Natural killer cell (primary cell): ENCODE results near the gene FAM171A1. TPM values are rescaled to one million over a fixed set of nuclear protein-coding genes. Genes with fewer than 3 reads are reported as not detected.

Source experiments
- ATAC-seq, 3 donors: fragments of 150-1000 bp in 2 of 3; fragments of 200-7000 bp in 1 of 3; cut with Tn5 transposase; 1 replicate in 1 of 3; 2 replicates in 2 of 3; pipeline ENCODE4 v1.10.0; 2021; ENCODE audit warnings: mild to moderate bottlenecking in 2 of 3, moderate library complexity in 2 of 3
- DNase-seq, 2 donors: peaks; one replicate each; pipeline versions ENCODE4 v3.0.0 to v3.0.0-alpha.2; 2013 to 2021; ENCODE audit warnings: mixed read lengths in 1 of 2
- H3K27ac ChIP-seq: one replicate; pipeline ENCODE4 v1.5.1; 2013; ENCODE audit warnings: mild to moderate bottlenecking, low read length
- H3K27me3 ChIP-seq: one replicate; pipeline ENCODE4 v1.6.1; 2013; ENCODE audit warnings: low read length; ENCODE audit not compliant: control insufficient read depth, insufficient read depth
- H3K36me3 ChIP-seq: one replicate; pipeline ENCODE4 v1.6.1; 2013; ENCODE audit warnings: low read length; ENCODE audit not compliant: control insufficient read depth, insufficient read depth
- H3K4me1 ChIP-seq: one replicate; pipeline ENCODE4 v1.6.1; 2013; ENCODE audit warnings: low read length; ENCODE audit not compliant: control insufficient read depth, insufficient read depth
- H3K4me3 ChIP-seq: one replicate; pipeline ENCODE4 v1.5.1; 2013; ENCODE audit warnings: low read length
- H3K9me3 ChIP-seq: one replicate; pipeline ENCODE4 v1.6.1; 2013; ENCODE audit warnings: low read length; ENCODE audit not compliant: control insufficient read depth, insufficient read depth
- H3K27ac Mint-ChIP-seq, 2 donors: one replicate each; pipeline ENCODE4 v1.8.0; 2022; ENCODE audit warnings: mild to moderate bottlenecking in 2 of 2, mixed read lengths in 2 of 2, moderate library complexity in 1 of 2
- H3K27me3 Mint-ChIP-seq, 2 donors: one replicate each; pipeline ENCODE4 v1.8.0; 2022; ENCODE audit warnings: low read depth in 2 of 2, mixed read lengths in 2 of 2
- H3K36me3 Mint-ChIP-seq: one replicate; pipeline ENCODE4 v1.8.0; 2022; ENCODE audit warnings: mixed read lengths
- H3K4me1 Mint-ChIP-seq, 2 donors: one replicate each; pipeline ENCODE4 v1.8.0; 2022; ENCODE audit warnings: mixed read lengths in 2 of 2
- H3K4me3 Mint-ChIP-seq: one replicate; pipeline ENCODE4 v1.8.0; 2022; ENCODE audit warnings: mild to moderate bottlenecking, moderate library complexity, mixed read lengths
- H3K9me3 Mint-ChIP-seq, 2 donors: one replicate each; pipeline ENCODE4 v1.8.0; 2022; ENCODE audit warnings: mixed read lengths in 2 of 2
- CTCF ChIP-seq: fragments of 200-600 bp; IDR thresholded peaks from one replicate; pipeline ENCODE4 v1.8.0; 2022; ENCODE audit warnings: antibody characterized with exemption
- WGBS: methylation state at CpG from one replicate; pipeline ENCODE4 v1.1.7; 2013; ENCODE audit warnings: missing lambda C conversion rate; ENCODE audit not compliant: insufficient coverage; 5-methylcytosine and 5-hydroxymethylcytosine counted together
- intact Hi-C: fragments of 100-400 bp; cut with micrococcal nuclease; formaldehyde crosslinking; loops from one replicate; pipeline ENCODE4 v1.14.2; 2022
- total RNA-seq, 4 donors: library from RNA; stranded (reverse); fragments of 120-200 nt in 1 of 4; gene quantifications; one replicate each; pipeline versions ENCODE4 v1.2.3 to v1.2.4, GENCODE V29; 2013 to 2022

Gene FAM171A1
- total RNA-seq, 3 donors from 2014 or later (not counting 1 experiment from before 2014, with no cell fraction given) = 0.99 to 2.3 (median 1.6) TPM

- WGBS = under 1% methylated on average over 58 of the region's 70 CpGs
- Mint-ChIP-seq H3K4me3 (peak within 1 kb of the TSS; percentile 96), H3K27me3 (no peaks in the 10 kb centered on the region), H3K27ac (peak within 1 kb of the TSS; percentile 90 to 93), H3K4me1 (peaks cover 49 to 53% of the 10 kb centered on the region in 2 donors), H3K9me3 (no peaks in the 10 kb centered on the region), H3K36me3 (no peaks in the 10 kb centered on the region)
- Histone ChIP-seq H3K36me3 (no peaks in the 10 kb centered on the region), H3K4me3 (peak within 1 kb of the TSS; percentile 67), H3K27ac (peak within 1 kb of the TSS; percentile 54), H3K9me3 (no peaks in the 10 kb centered on the region), H3K27me3 (no peaks in the 10 kb centered on the region), H3K4me1 (peaks cover 23% of the 10 kb centered on the region)
- intact Hi-C loops = loop anchor here (2.0 to 5.0 kb wide), 2 partner anchors 71 to 214 kb away; partner anchors contain the start of genes DCLRE1C and RPP38
- DNase-seq = peak in 1 of 2 donors; percentile 78
- TF ChIP-seq CTCF = peak; percentile 21
- peak; percentile 71 to 89 (median 77) for ATAC-seq
Measured at GRCh38 chr10:15168291-15168785, 202.8 kb downstream of the FAM171A1 start, which contains the start of gene NMT2. TSS of gene NMT2 (minus strand) at chr10:15168693. CDS start at chr10:15168612, 81 bp downstream.

GRCh38 chr10:15167411-15168290 lies 203.4 kb downstream of the FAM171A1 start:
- H3K36me3 ChIP-seq = no peaks in the 10 kb centered on the region
- DNase-seq (peak; percentile 52 to 64), ATAC-seq (peak in 2 of 3 donors; percentile 14)
- no peaks in the 10 kb centered on the region for H3K27me3 ChIP-seq
- H3K36me3 Mint-ChIP-seq = no peaks in the 10 kb centered on the region
- peak; percentile 45 for TF ChIP-seq CTCF
- peak overlapping the region; percentile 95 for H3K4me3 Mint-ChIP-seq
- H3K9me3 ChIP-seq = no peaks in the 10 kb centered on the region
- H3K27ac ChIP-seq = peak overlapping the region; percentile 54
- H3K9me3 Mint-ChIP-seq = no peaks in the 10 kb centered on the region
- H3K27ac Mint-ChIP-seq = peak overlapping the region; percentile 87 to 93
- H3K4me3 ChIP-seq = peak overlapping the region; percentile 67
- peaks cover 23% of the 10 kb centered on the region for H3K4me1 ChIP-seq
- H3K27me3 Mint-ChIP-seq = no peaks in the 10 kb centered on the region
- intact Hi-C loops = loop anchor here (2.0 to 5.0 kb wide), 2 partner anchors 70 to 213 kb away; partner anchors contain the start of genes DCLRE1C and RPP38
- peaks cover 46 to 49% of the 10 kb centered on the region in 2 donors for H3K4me1 Mint-ChIP-seq
- 1% methylated on average over 51 of the region's 54 CpGs for WGBS

- Mint-ChIP-seq H3K27ac (peak overlapping the region in 1 of 2 donors; percentile 25), H3K27me3 (no peaks in the 10 kb centered on the region), H3K9me3 (no peaks in the 10 kb centered on the region), H3K36me3 (no peaks in the 10 kb centered on the region), H3K4me1 (peaks cover 40 to 49% of the 10 kb centered on the region in 2 donors), H3K4me3 (peak overlapping the region; percentile 95)
- no peak overlapping the region for H3K4me3 ChIP-seq
- H3K4me1 ChIP-seq = peaks cover 23% of the 10 kb centered on the region
- ATAC-seq = no peak
- no peaks in the 10 kb centered on the region for H3K36me3 ChIP-seq
- no peak overlapping the region for H3K27ac ChIP-seq
- 100% methylated on average over 1 of the region's 2 CpGs for WGBS
- H3K9me3 ChIP-seq = no peaks in the 10 kb centered on the region
- intact Hi-C loops = loop anchor here (5.0 kb wide), 1 partner anchor 69 kb away; the partner anchor contains the start of gene RPP38
- DNase-seq = no peak
- H3K27me3 ChIP-seq = no peaks in the 10 kb centered on the region
- TF ChIP-seq CTCF = no peak
Measured at GRCh38 chr10:15166325-15166724, 204.8 kb downstream of the FAM171A1 start.
